Uterus (tissue), 4 donors: ENCODE data around the gene EVA1C. TPM values are rescaled to one million over a fixed set of nuclear protein-coding genes. Genes with fewer than 3 reads are reported as not detected.
"Not testable (repeated sequence)": the region's sequence is repeated elsewhere in the genome, so short reads cannot be mapped to it uniquely, and the experiment has no call there.

Experiments
- DNase-seq, 2 donors: peaks; one replicate each; pipeline ENCODE4 v3.0.0-alpha.2; 2019 to 2020
- H3K27ac ChIP-seq, 2 donors: fragments of 200-600 bp; sonication (generic); 1 replicate in 1 of 2; 2 replicates in 1 of 2; pipeline ENCODE4 v1.5.1; 2016 to 2018
- H3K27me3 ChIP-seq, 2 donors: fragments of 200-600 bp; sonication (generic); one replicate each; pipeline ENCODE4 v1.5.1; 2018 to 2019; ENCODE audit warnings: control low read depth in 1 of 2
- H3K36me3 ChIP-seq, 2 donors: fragments of 200-600 bp; sonication (generic); one replicate each; pipeline ENCODE4 v1.5.1; 2019; ENCODE audit warnings: control low read depth in 1 of 2
- H3K4me1 ChIP-seq, 2 donors: fragments of 200-600 bp; sonication (generic); one replicate each; pipeline ENCODE4 v1.5.1; 2018 to 2019; ENCODE audit warnings: control low read depth in 1 of 2
- H3K4me3 ChIP-seq, 2 donors: fragments of 200-600 bp; sonication (generic); 1 replicate in 1 of 2; 2 replicates in 1 of 2; pipeline ENCODE4 v1.5.1; 2018 to 2019; ENCODE audit warnings: mild to moderate bottlenecking in 1 of 2
- H3K9me3 ChIP-seq, 2 donors: fragments of 200-600 bp; sonication (generic); one replicate each; pipeline ENCODE4 v1.5.1; 2019; ENCODE audit warnings: control low read depth in 1 of 2
- POLR2A ChIP-seq, 2 donors: fragments of 450-650 bp; IDR thresholded peaks; one replicate each; pipeline ENCODE4 v1.6.1; 2016; ENCODE audit warnings: antibody characterized with exemption in 2 of 2, mild to moderate bottlenecking in 1 of 2, moderate library complexity in 1 of 2
- intact Hi-C: fragments of 100-400 bp; cut with DNase I; formaldehyde crosslinking; loops from one replicate; pipeline ENCODE4 v1.15.1; 2023; ENCODE audit warnings: low total_unique reads
- total RNA-seq, 4 donors: library from RNA; depleted of rRNA in 3 of 4; stranded (reverse); fragments of >200 nt in 3 of 4; gene quantifications; one replicate each; pipeline versions ENCODE4 v1.1.0 to v1.2.4, GENCODE V29; 2014 to 2023
- TF ChIP-seq, protein P1 (sequence below), 4 experiments: fragments of 200-600 bp in 2 of 4; fragments of 450-650 bp in 2 of 4; sonication (generic) in 2 of 4; IDR thresholded peaks; one replicate each; pipeline ENCODE4 v1.5.1; 2016 to 2019; ENCODE audit warnings: antibody characterized with exemption in 4 of 4, mild to moderate bottlenecking in 2 of 4, moderate library complexity in 1 of 4
- donor health status: DM: yes; HTN: yes; CAD: no.

The EVA1C gene
- total RNA-seq, 4 donors from 2014 or later = 8.3 to 105 (median 48.7) TPM

DNA sequence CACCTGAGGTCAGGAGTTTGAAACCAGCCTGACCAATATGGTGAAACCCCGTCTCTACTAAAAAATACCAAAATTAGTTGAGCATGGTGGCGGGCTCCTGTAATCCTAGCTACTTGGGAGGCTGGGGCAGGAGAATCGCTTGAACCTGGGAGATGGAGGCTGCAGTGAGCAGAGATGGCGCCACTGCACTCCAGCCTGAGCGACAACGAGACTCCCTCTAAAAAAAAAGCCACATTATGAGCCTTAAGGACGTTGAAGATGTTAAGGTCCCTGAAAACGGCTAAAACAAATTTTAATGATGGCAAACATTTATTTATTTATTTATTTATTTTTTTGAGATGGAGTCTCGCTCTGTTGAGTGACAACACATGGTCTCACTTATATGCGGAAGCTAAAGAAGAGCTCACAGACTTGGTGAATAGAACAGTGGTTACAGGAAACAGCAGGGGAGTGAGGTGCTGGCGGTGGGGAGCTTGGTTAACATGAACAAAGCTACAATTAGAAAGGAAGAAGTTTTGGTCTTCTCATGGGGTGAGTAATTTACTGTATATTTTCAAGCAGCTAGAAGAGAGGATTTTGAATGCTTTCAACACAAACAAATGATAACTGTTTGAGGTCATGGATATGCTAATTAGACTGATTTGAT lies 125.8 kb downstream of the EVA1C start:
- intact Hi-C loops = no loop called here
- DNase-seq = no peak
- no peak for TF ChIP-seq POLR2A (IDR thresholded peaks at IDR 0.05)
- TF ChIP-seq, protein P1, sequence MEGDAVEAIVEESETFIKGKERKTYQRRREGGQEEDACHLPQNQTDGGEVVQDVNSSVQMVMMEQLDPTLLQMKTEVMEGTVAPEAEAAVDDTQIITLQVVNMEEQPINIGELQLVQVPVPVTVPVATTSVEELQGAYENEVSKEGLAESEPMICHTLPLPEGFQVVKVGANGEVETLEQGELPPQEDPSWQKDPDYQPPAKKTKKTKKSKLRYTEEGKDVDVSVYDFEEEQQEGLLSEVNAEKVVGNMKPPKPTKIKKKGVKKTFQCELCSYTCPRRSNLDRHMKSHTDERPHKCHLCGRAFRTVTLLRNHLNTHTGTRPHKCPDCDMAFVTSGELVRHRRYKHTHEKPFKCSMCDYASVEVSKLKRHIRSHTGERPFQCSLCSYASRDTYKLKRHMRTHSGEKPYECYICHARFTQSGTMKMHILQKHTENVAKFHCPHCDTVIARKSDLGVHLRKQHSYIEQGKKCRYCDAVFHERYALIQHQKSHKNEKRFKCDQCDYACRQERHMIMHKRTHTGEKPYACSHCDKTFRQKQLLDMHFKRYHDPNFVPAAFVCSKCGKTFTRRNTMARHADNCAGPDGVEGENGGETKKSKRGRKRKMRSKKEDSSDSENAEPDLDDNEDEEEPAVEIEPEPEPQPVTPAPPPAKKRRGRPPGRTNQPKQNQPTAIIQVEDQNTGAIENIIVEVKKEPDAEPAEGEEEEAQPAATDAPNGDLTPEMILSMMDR (IDR thresholded peaks at IDR 0.05) = no peak

DNA sequence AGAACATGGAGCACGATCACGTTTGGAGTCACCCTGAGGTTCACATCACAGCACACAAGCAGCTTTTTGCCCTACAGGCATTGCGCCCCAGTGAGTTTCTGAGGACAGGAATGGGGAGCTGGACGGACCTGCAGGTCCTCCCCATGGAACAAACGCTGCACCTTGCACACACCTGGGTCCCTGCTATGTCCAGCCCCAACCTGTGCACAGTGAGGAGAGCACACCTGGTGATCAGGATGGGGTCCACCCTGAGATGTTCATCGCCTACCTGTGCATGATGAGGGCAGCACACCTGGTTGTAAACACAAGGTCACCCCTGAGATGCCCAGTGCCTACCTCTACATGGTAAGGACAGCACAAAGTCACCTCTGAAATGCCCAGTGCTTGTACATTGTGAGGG lies 126.9 kb downstream of the EVA1C start:
- DNase-seq = no peak
- no peak overlapping the region for H3K4me3 ChIP-seq
- H3K27ac ChIP-seq = no peak overlapping the region
- TF ChIP-seq, protein P1 (IDR thresholded peaks at IDR 0.05) = no peak
- no peak for TF ChIP-seq POLR2A (IDR thresholded peaks at IDR 0.05)
- H3K27me3 ChIP-seq = no peaks in the 10 kb centered on the region
- no peaks in the 10 kb centered on the region for H3K36me3 ChIP-seq
- no peaks in the 10 kb centered on the region for H3K9me3 ChIP-seq
- intact Hi-C loops = no loop called here
- H3K4me1 ChIP-seq = no peaks in the 10 kb centered on the region

More for the DNA sequence above, 125.8 kb downstream of the EVA1C start:
- Histone ChIP-seq H3K4me1 (no peaks in the 10 kb centered on the region), H3K36me3 (no peaks in the 10 kb centered on the region), H3K4me3 (no peak overlapping the region), H3K27ac (no peak overlapping the region), H3K9me3 (no peaks in the 10 kb centered on the region), H3K27me3 (no peaks in the 10 kb centered on the region)

DNA sequence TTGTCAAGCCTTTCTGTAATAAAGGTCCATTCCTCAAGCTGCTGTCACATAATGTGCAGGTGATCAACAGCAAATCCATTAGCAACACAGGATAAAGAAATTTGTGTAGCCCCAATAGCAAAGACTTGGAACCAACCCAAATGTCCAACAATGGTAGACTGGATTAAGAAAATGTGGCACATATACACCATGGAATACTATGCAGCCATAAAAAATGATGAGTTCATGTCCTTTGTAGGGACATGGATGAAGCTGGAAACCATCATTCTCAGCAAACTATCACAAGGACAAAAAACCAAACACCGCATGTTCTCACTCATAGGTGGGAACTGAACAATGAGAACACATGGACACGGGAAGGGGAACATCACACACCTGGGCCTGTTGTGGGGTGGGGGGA lies 130.6 kb downstream of the EVA1C start:
- H3K27me3 ChIP-seq, H3K4me3 ChIP-seq, H3K9me3 ChIP-seq, intact Hi-C loops, H3K27ac ChIP-seq, DNase-seq, H3K4me1 ChIP-seq, H3K36me3 ChIP-seq: not testable (repeated sequence)

DNA sequence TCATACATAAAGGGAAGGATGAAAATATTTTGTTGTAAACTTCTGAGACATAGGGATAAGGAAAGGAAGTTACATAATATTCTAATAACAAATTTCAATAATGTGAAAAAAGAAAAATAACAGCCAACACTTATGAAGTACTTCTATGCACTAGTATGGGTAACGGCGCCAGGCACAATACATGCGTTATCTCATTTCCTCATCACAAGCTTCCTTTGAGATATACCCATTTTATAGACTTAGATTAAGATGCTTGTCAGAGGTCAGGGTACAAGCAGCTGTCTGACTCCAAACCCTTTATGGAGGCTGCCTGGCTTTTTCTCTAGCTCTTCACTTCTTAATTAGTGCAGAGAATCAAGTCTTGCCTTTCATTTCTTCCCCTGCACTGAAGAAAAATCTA lies 131.5 kb downstream of the EVA1C start:
- Histone ChIP-seq H3K36me3 (no peaks in the 10 kb centered on the region), H3K27me3 (no peaks in the 10 kb centered on the region), H3K27ac (no peak overlapping the region), H3K4me3 (no peak overlapping the region), H3K4me1 (no peaks in the 10 kb centered on the region), H3K9me3 (no peaks in the 10 kb centered on the region)
- DNase-seq = no peak
- intact Hi-C loops = no loop called here
- TF ChIP-seq POLR2A (IDR thresholded peaks at IDR 0.05) = no peak
- TF ChIP-seq, protein P1 (IDR thresholded peaks at IDR 0.05) = no peak

DNA sequence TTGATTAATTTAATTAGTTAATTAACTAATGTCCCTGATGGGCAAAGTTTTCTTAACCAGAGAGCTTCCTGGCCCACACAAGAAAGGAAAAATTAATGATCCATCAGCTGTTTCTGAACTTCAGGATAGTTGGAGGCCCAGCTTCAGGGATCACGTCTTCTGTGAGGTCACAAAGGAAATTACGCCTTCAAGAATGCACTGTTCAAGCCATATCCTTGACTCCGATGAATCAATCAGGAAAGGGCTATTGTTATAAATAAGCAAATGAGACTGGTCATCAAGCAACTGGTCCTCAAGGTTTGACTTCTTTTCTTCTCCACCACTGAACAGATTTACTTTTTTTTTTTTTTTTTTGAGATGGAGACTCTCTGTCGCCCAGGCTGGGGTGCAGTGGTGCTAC lies 132.2 kb downstream of the EVA1C start:
- DNase-seq = no peak
- Histone ChIP-seq H3K36me3 (no peaks in the 10 kb centered on the region), H3K4me3 (no peak overlapping the region), H3K27me3 (no peaks in the 10 kb centered on the region), H3K4me1 (no peaks in the 10 kb centered on the region), H3K9me3 (no peaks in the 10 kb centered on the region), H3K27ac (no peak overlapping the region)
- TF ChIP-seq, protein P1 (IDR thresholded peaks at IDR 0.05) = no peak
- TF ChIP-seq POLR2A (IDR thresholded peaks at IDR 0.05) = no peak
- intact Hi-C loops = no loop called here
